ENCODE measurements around the gene TENT5C. TPM values are rescaled to one million over a fixed set of nuclear protein-coding genes. Genes with fewer than 3 reads are reported as not detected.

Gene TENT5C
- total RNA-seq, 1 experiment from 2014 or later, result 1.4 TPM

- Mint-ChIP-seq H3K4me1 (peaks cover 33% of the 10 kb centered on the region), H3K36me3 (no peaks in the 10 kb centered on the region), H3K4me3 (no peak overlapping the region), H3K27me3 (ENCODE audit: low read depth) (peaks cover 52% of the 10 kb centered on the region), H3K27ac (no peak overlapping the region), H3K9me3 (no peaks in the 10 kb centered on the region)
- no peak for DNase-seq (ENCODE audit: low spot score)
- CTCF ChIA-PET, result interaction anchor here (0.9 to 1.5 kb wide), 2 partner anchors 10 to 78 kb away, joined by 3 read pairs; no protein-coding TSS in a partner anchor
- no peak for ATAC-seq
- POLR2A ChIA-PET, result no interaction called here
- TF ChIP-seq ATF1 (CRISPR knock-in tag; IDR thresholded peaks at IDR 0.05), result no peak
- no peak for TF ChIP-seq ATF6 (CRISPR knock-in tag; IDR thresholded peaks at IDR 0.05)
- no peak for TF ChIP-seq MXD4 (CRISPR knock-in tag; IDR thresholded peaks at IDR 0.05; ENCODE audit: borderline replicate concordance)
Measured at GRCh38 chr1:117612517-117613248, 6.8 kb downstream of the TENT5C start.

GRCh38 chr1:117613249-117613968 lies 7.6 kb downstream of the TENT5C start:
- no peaks in the 10 kb centered on the region for H3K9me3 Mint-ChIP-seq
- H3K4me3 Mint-ChIP-seq, result no peak overlapping the region
- H3K27me3 Mint-ChIP-seq (ENCODE audit: low read depth), result peaks cover 45% of the 10 kb centered on the region
- CTCF ChIA-PET, result interaction anchor here (0.9 to 1.5 kb wide), 2 partner anchors 9 to 79 kb away, joined by 3 read pairs; no protein-coding TSS in a partner anchor
- ATAC-seq (no peak), DNase-seq (ENCODE audit: low spot score) (no peak)
- H3K4me1 Mint-ChIP-seq, result peaks cover 26% of the 10 kb centered on the region
- H3K36me3 Mint-ChIP-seq, result no peaks in the 10 kb centered on the region
- POLR2A ChIA-PET, result no interaction called here
- H3K27ac Mint-ChIP-seq, result no peak overlapping the region
- TF ChIP-seq ZMAT4 (CRISPR knock-in tag; IDR thresholded peaks at IDR 0.05) (no peak), ATF1 (CRISPR knock-in tag; IDR thresholded peaks at IDR 0.05) (no peak), RELA (CRISPR knock-in tag; IDR thresholded peaks at IDR 0.05; ENCODE audit: borderline replicate concordance) (no peak), E2F4 (CRISPR knock-in tag; IDR thresholded peaks at IDR 0.05; ENCODE audit: borderline replicate concordance, low read depth) (no peak), ATF2 (CRISPR knock-in tag; IDR thresholded peaks at IDR 0.05; ENCODE audit: borderline replicate concordance, low read depth) (no peak), E2F5 (CRISPR knock-in tag; IDR thresholded peaks at IDR 0.05) (no peak), USF2 (CRISPR knock-in tag; IDR thresholded peaks at IDR 0.05) (no peak), NR2C2 (CRISPR knock-in tag; IDR thresholded peaks at IDR 0.05) (no peak), ZNF121 (CRISPR knock-in tag; IDR thresholded peaks at IDR 0.05) (no peak), MLX (CRISPR knock-in tag; IDR thresholded peaks at IDR 0.05) (no peak), MYBL2 (CRISPR knock-in tag; IDR thresholded peaks at IDR 0.05) (no peak), JUN (CRISPR knock-in tag; IDR thresholded peaks at IDR 0.05) (no peak), CTCF (IDR thresholded peaks at IDR 0.05) (no peak), ATF6 (CRISPR knock-in tag; IDR thresholded peaks at IDR 0.05) (no peak)
